ENCODE results near the gene NAE1. TPM values are rescaled to one million over a fixed set of nuclear protein-coding genes. Genes with fewer than 3 reads are reported as not detected.
"Not testable (repeated sequence)": the region's sequence is repeated elsewhere in the genome, so short reads cannot be mapped to it uniquely, and the experiment has no call there.

NAE1 gene
- total RNA-seq, 1 experiment from 2014 or later: 87.0 TPM

DNA sequence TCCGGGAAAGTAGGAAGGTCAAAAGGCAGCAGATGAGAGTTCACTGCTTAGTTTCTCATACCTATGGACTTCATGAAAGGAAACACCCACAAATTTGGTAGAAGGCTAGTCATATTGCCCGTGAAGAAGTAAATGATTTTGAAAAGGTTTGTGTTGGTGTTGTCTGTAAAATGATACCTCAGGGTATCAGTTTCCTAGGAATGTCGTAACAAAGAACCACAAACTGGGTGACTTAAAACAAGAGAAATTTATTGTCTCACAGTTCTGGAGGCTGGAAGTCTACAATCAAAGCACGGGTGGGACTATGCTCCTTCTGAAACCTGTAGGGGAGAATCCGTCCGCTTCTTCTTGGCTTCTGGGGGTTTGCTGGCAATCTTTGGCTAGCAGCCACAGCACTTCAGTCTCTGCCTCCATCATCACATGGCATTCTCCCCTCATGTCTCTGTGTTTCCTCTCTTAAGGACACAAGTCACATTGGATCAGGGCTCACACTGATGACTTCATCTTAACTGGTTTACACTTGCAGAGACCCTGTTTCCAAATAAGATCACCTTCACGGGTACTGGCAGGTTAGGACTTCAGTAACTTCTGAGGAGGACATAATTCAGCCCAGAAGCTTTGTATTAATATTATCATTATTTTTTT lies 2.0 kb upstream of the NAE1 start:
- in situ Hi-C loops (cut with HindIII; ENCODE audit: low pct_unique_long_range_greater_than_20kb, low sequenced_read_pairs): no loop called here

DNA sequence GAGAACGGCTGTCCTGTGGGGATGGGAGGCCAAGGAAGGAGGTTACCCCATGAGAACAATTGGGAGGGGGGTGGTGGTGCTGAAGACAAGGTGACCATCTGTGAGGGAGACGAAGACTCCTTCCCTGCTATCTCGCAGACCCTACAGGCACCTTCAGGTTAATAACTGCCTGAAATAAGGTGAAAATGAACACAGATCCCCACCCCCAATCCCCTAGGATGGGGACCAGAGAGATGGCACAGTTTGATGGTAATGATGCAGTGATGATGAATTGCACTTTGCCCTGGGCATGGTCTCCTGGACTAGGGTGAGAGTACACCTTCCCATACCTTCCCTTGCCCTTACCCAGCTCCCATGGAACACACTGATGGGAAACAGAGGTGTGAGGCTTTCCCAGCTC lies 1.4 kb upstream of the NAE1 start:
- in situ Hi-C loops (cut with HindIII; ENCODE audit: low pct_unique_long_range_greater_than_20kb, low sequenced_read_pairs): no loop called here
- no peak for DNase-seq (ENCODE audit: low read depth)

More for the DNA sequence above, 2.0 kb upstream of the NAE1 start:
- DNase-seq (ENCODE audit: low read depth): no peak

GRCh38 chr16:66824006-66824405 lies 6.8 kb downstream of the NAE1 start:
- no peak for DNase-seq (ENCODE audit: low read depth)
- in situ Hi-C loops (cut with HindIII; ENCODE audit: low pct_unique_long_range_greater_than_20kb, low sequenced_read_pairs): no loop called here

GRCh38 chr16:66814734-66815133 lies 16.0 kb downstream of the NAE1 start:
- in situ Hi-C loops (cut with HindIII; ENCODE audit: low pct_unique_long_range_greater_than_20kb, low sequenced_read_pairs): no loop called here
- DNase-seq (ENCODE audit: low read depth): no peak

DNA sequence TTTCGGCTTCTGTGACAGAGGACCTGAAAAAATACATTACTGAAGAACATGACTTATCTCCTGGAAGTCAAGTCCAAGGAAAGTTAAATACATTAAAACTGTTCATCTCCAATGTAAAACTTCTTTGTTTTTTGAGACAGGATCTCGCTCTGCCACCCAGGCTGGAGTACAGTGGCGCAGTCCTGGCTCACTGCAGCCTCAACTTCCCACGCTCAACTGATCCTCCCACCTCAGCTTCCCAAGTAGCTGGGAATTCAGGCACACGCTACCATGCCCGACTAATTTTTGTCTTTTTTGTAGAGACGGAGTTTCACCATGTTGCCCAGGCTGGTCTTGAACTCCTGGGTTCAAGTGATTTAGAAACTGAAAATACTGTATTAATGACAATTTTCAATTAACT lies 19.7 kb downstream of the NAE1 start:
- no peak for DNase-seq (ENCODE audit: low read depth)
- in situ Hi-C loops (cut with HindIII; ENCODE audit: low pct_unique_long_range_greater_than_20kb, low sequenced_read_pairs): no loop called here

GRCh38 chr16:66810391-66810790 lies 20.4 kb downstream of the NAE1 start:
- no peak for DNase-seq (ENCODE audit: low read depth)
- in situ Hi-C loops (cut with HindIII; ENCODE audit: low pct_unique_long_range_greater_than_20kb, low sequenced_read_pairs): no loop called here

DNA sequence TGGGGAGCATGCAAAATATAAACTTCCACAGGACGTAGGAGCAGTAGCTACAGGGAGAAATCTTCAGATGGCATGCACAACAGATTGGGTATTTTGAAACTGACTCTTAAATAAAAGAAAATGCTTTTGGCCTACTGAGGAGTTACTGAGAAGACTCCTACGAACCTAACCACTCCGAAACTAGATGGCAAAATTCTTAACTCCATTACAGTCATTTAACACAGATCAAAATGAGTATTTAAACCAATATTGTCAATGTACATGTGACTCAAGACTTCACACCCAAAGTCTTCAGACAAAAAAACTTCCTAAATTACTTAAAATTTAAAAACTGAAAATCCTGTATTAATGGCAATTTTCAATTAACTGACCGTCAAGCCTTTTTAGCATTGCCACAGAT lies 21.0 kb downstream of the NAE1 start:
- DNase-seq (ENCODE audit: low read depth): no peak
- in situ Hi-C loops (cut with HindIII; ENCODE audit: low pct_unique_long_range_greater_than_20kb, low sequenced_read_pairs): no loop called here

DNA sequence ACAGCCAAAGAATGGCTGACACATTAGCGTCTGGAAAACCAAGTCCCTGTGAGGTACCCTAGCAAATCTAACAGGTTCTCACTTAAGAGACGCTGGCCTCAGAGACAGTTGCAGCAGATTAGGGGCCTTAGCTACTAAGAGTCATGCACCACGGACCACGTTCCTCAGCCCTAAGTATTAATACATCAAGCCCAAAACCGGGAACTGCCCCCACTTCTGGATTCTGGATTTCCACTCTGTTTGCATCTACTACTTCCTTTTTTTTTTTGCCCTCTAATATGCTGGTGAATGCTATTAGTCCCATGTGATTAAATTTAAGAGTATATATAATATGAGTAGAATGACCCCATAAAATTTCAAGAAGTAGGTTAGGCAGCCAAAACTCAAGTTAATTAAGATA lies 28.6 kb downstream of the NAE1 start:
- in situ Hi-C loops (cut with HindIII; ENCODE audit: low pct_unique_long_range_greater_than_20kb, low sequenced_read_pairs): no loop called here
- DNase-seq (ENCODE audit: low read depth): no peak

- no peak for DNase-seq (ENCODE audit: low read depth)
- in situ Hi-C loops (cut with HindIII; ENCODE audit: low pct_unique_long_range_greater_than_20kb, low sequenced_read_pairs): no loop called here
These were observed 29.3 kb downstream of the NAE1 start, which contains the start of gene TERB1 for GRCh38 chr16:66801320-66802105. Gene TERB1 (minus strand): TSS chr16:66801584. CDS start chr16:66796798, 4,786 bp downstream.

- in situ Hi-C loops (cut with HindIII; ENCODE audit: low pct_unique_long_range_greater_than_20kb, low sequenced_read_pairs): no loop called here
- no peak for DNase-seq (ENCODE audit: low read depth)
These were observed 29.9 kb downstream of the NAE1 start for GRCh38 chr16:66800856-66801255.

GRCh38 chr16:66798161-66798560 lies 32.6 kb downstream of the NAE1 start:
- DNase-seq (ENCODE audit: low read depth): no peak
- in situ Hi-C loops (cut with HindIII; ENCODE audit: low pct_unique_long_range_greater_than_20kb, low sequenced_read_pairs): no loop called here

DNA sequence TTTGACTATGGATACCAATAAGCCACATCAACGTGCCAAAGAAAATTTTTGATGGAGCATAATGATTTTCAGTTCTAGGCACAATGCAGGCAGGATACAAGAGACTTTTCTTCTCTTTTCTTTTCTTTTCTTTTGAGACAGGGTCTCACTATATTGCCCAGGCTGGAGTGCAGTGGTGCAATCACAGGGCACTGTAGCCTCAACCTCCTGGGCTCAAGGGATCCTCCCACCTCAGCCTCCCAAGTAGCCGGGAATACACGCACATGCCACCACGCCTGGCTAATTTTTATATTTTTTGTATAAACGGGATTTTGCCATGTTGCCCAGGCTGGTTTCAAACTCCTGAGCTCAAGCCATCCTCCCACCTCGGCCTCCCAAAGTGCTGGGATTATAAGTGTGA lies 36.8 kb downstream of the NAE1 start:
- DNase-seq (ENCODE audit: low read depth); in situ Hi-C loops (cut with HindIII; ENCODE audit: low pct_unique_long_range_greater_than_20kb, low sequenced_read_pairs): not testable (repeated sequence)

- in situ Hi-C loops (cut with HindIII; ENCODE audit: low pct_unique_long_range_greater_than_20kb, low sequenced_read_pairs): no loop called here
- DNase-seq (ENCODE audit: low read depth): no peak
These were observed 40.5 kb downstream of the NAE1 start for GRCh38 chr16:66790130-66790733.

DNA sequence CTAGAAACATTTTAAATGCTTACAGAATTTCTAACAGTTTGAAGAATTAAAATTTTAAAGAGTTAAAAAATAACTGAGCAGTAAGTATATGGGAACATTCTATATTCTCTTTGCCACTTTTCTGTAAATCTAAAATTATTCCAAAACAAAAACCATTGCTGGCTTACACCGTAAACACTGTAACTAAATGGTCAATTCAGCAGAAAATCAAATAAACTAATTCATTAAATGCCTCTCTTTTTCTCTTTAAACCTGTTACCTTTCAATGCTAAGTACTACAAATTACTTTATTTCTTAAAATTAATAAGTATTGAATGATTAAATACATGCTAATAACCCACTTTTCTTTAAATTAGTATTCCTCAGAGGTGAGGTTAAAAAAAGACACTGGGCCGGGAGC lies 43.3 kb downstream of the NAE1 start:
- no peak for DNase-seq (ENCODE audit: low read depth)
- in situ Hi-C loops (cut with HindIII; ENCODE audit: low pct_unique_long_range_greater_than_20kb, low sequenced_read_pairs): no loop called here

GRCh38 chr16:66786551-66786950 lies 44.2 kb downstream of the NAE1 start:
- DNase-seq (ENCODE audit: low read depth): no peak
- in situ Hi-C loops (cut with HindIII; ENCODE audit: low pct_unique_long_range_greater_than_20kb, low sequenced_read_pairs): no loop called here

DNA sequence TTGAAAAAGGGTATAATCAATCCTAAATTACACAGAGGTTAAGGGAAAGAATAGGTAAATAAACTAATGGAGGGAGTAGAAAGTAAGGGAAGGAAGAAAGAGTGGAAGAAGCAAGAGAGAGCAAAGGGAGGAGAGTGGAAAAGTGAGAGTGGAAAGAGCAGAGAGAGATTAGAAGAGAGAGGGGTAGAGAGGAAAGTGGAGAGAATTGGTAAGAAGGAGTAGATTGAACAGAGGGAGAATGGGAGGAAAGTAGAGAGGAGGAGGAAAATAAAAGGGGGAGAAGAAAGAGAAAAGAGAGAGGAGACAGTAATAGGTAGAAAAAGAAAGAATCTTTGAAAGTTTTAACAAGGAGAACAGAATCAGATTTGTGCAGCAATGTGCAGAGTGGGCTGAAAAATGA lies 54.3 kb downstream of the NAE1 start:
- DNase-seq (ENCODE audit: low read depth): no peak
- in situ Hi-C loops (cut with HindIII; ENCODE audit: low pct_unique_long_range_greater_than_20kb, low sequenced_read_pairs): no loop called here

DNA sequence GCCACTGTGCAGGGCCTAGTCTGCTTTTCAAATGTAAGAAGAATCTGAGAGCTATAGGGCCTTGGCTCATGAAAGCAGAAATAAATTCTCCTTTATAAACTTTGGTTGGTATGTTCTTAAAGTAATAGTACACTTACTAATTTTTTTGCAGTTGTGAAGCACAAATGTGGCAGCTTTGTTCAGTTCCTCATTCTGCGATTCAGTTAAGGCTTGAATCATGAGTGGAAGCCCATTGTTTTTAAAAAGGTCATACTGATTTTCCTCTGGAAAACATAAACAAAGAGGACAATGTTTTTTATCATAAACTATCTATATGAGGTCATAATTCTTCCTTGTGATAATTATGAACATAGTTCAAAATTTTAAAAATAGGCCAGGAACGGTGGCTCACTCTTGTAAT lies 55.8 kb downstream of the NAE1 start:
- in situ Hi-C loops (cut with HindIII; ENCODE audit: low pct_unique_long_range_greater_than_20kb, low sequenced_read_pairs): no loop called here

GRCh38 chr16:66758086-66758485 lies 72.7 kb downstream of the NAE1 start:
- DNase-seq (ENCODE audit: low read depth): no peak
- in situ Hi-C loops (cut with HindIII; ENCODE audit: low pct_unique_long_range_greater_than_20kb, low sequenced_read_pairs): no loop called here

More for the DNA sequence above, 55.8 kb downstream of the NAE1 start:
- no peak for DNase-seq (ENCODE audit: low read depth)

- in situ Hi-C loops (cut with HindIII; ENCODE audit: low pct_unique_long_range_greater_than_20kb, low sequenced_read_pairs): no loop called here
- no peak for DNase-seq (ENCODE audit: low read depth)
These were observed 76.0 kb downstream of the NAE1 start for GRCh38 chr16:66754819-66755218.
